IMR-90 (cell line): Measurements from ENCODE around the gene GRM8. TPM values are rescaled to one million over a fixed set of nuclear protein-coding genes. Genes with fewer than 3 reads are reported as not detected.

Experiments used
- ATAC-seq: fragments of 200-7000 bp; cut with Tn5 transposase; 2 replicates; pipeline ENCODE4 v1.9.1; 2020; ENCODE audit warnings: low read depth, mild to moderate bottlenecking, moderate library complexity
- BruUV-seq: library from RNA; stranded (reverse); fragments of 400-500 nt; replicated peaks from 2 replicates; lab custom pipeline; 2021; lab: Mats Ljungman, UMichigan
- CTCF ChIA-PET: fragments of 300-600 bp; formaldehyde crosslinking; extraction: SDS; loops from one replicate; lab custom pipeline; 2021; ENCODE audit warnings: antibody characterized with exemption; lab: Yijun Ruan, JAX
- POLR2A ChIA-PET: fragments of 300-600 bp; sonication (Branson Sonifier 250); formaldehyde crosslinking; loops from one replicate; lab custom pipeline; 2022; ENCODE audit warnings: antibody characterized with exemption; ENCODE audit not compliant: unreplicated experiment; lab: Charles Lee
- DNase-seq: peaks from one replicate; pipeline ENCODE4 v3.0.0; 2013
- H2AFZ ChIP-seq: replicated peaks from 2 replicates; pipeline ENCODE3; 2013; ENCODE audit warnings: low read length, mild to moderate bottlenecking; ENCODE audit not compliant: poor library complexity
- H2AK5ac ChIP-seq: 2 replicates; pipeline ENCODE4 v1.6.1; 2013; ENCODE audit warnings: low read depth, low read length, inconsistent platforms
- H2AK9ac ChIP-seq: replicated peaks from 2 replicates; pipeline ENCODE3; 2013; ENCODE audit warnings: mild to moderate bottlenecking, low read depth, low read length, moderate library complexity; ENCODE audit not compliant: poor library complexity
- H2BK120ac ChIP-seq: 2 replicates; pipeline ENCODE4 v1.6.1; 2013; ENCODE audit warnings: low read depth, low read length, inconsistent platforms
- H2BK15ac ChIP-seq: 3 replicates; pipeline ENCODE4 v1.6.1; 2013; ENCODE audit warnings: low read depth, low read length, inconsistent platforms
- H2BK20ac ChIP-seq: 2 replicates; pipeline ENCODE4 v1.6.1; 2013; ENCODE audit warnings: low read depth, mild to moderate bottlenecking, inconsistent platforms, low read length, moderate library complexity
- H2BK5ac ChIP-seq: 2 replicates; pipeline ENCODE4 v1.6.1; 2013; ENCODE audit warnings: mild to moderate bottlenecking, low read depth, low read length, inconsistent platforms; ENCODE audit not compliant: poor library complexity, severe bottlenecking
- H3K14ac ChIP-seq: replicated peaks from 2 replicates; pipeline ENCODE4 v1.6.1; 2013; ENCODE audit warnings: low read depth, low read length, inconsistent platforms
- H3K18ac ChIP-seq: 2 replicates; pipeline ENCODE4 v1.6.1; 2013; ENCODE audit warnings: low read depth, low read length, control low read depth
- H3K23ac ChIP-seq: 2 replicates; pipeline ENCODE4 v1.6.1; 2013; ENCODE audit warnings: low read depth, low read length, inconsistent platforms
- H3K27ac ChIP-seq: 2 replicates; pipeline ENCODE4 v1.5.1; 2013; ENCODE audit warnings: mild to moderate bottlenecking, control low read depth, low read length; ENCODE audit not compliant: insufficient read depth
- H3K27me3 ChIP-seq: 2 replicates; pipeline ENCODE4 v1.6.1; 2013; ENCODE audit warnings: low read length; ENCODE audit not compliant: control insufficient read depth, insufficient read depth
- H3K36me3 ChIP-seq: 2 replicates; pipeline ENCODE4 v1.6.1; 2013; ENCODE audit warnings: low read length, mixed read lengths; ENCODE audit not compliant: control insufficient read depth, insufficient read depth
- H3K4ac ChIP-seq: 2 replicates; pipeline ENCODE4 v1.6.1; 2013; ENCODE audit warnings: low read depth, low read length, inconsistent platforms
- H3K4me1 ChIP-seq: 2 replicates; pipeline ENCODE4 v1.6.1; 2013; ENCODE audit warnings: low read length, mixed read lengths; ENCODE audit not compliant: control insufficient read depth, insufficient read depth
- H3K4me2 ChIP-seq: 2 replicates; pipeline ENCODE4 v1.6.1; 2013; ENCODE audit warnings: low read depth, mild to moderate bottlenecking, control low read depth, low read length, moderate library complexity
- H3K4me3 ChIP-seq: 2 replicates; pipeline ENCODE4 v1.5.1; 2013; ENCODE audit warnings: low read depth, mild to moderate bottlenecking, control low read depth, low read length, moderate library complexity; ENCODE audit not compliant: insufficient read depth
- H3K56ac ChIP-seq: 2 replicates; pipeline ENCODE4 v1.6.1; 2013; ENCODE audit warnings: low read length, inconsistent platforms; ENCODE audit not compliant: insufficient read depth; ENCODE audit errors: extremely low read depth
- H3K79me1 ChIP-seq, 2 experiments: 2 replicates each; pipeline ENCODE4 v1.6.1; 2013; ENCODE audit warnings: low read length in 2 of 2, inconsistent platforms in 1 of 2, low read depth in 1 of 2
- H3K9ac ChIP-seq: 2 replicates; pipeline ENCODE4 v1.6.1; 2013; ENCODE audit warnings: low read depth, low read length, control low read depth
- H3K9me1 ChIP-seq: 2 replicates; pipeline ENCODE4 v1.6.1; 2013; ENCODE audit warnings: low read length, inconsistent platforms; ENCODE audit not compliant: insufficient read depth
- H3K9me3 ChIP-seq: 2 replicates; pipeline ENCODE4 v1.6.1; 2013; ENCODE audit warnings: low read length; ENCODE audit not compliant: control insufficient read depth, insufficient read depth
- H4K20me1 ChIP-seq: 2 replicates; pipeline ENCODE4 v1.6.1; 2013; ENCODE audit warnings: low read length, inconsistent platforms; ENCODE audit not compliant: insufficient read depth
- H4K5ac ChIP-seq: 2 replicates; pipeline ENCODE4 v1.6.1; 2013; ENCODE audit warnings: mild to moderate bottlenecking, low read depth, low read length, control low read depth
- H4K8ac ChIP-seq, 2 experiments: 2 replicates each; pipeline ENCODE4 v1.6.1; 2013; ENCODE audit warnings: low read depth in 2 of 2, low read length in 2 of 2, control low read depth in 1 of 2, inconsistent platforms in 1 of 2
- H4K91ac ChIP-seq: 2 replicates; pipeline ENCODE4 v1.6.1; 2013; ENCODE audit warnings: low read depth, low read length, inconsistent platforms; ENCODE audit not compliant: insufficient read depth
- BHLHE40 ChIP-seq: fragments of 150-350 bp; IDR thresholded peaks from 2 replicates; pipeline ENCODE4 v1.6.1; 2016; ENCODE audit warnings: mild to moderate bottlenecking, low read depth, low read length
- CEBPB ChIP-seq: IDR thresholded peaks from 2 replicates; pipeline ENCODE4 v1.6.1; 2012; ENCODE audit warnings: low read depth, low read length, improper control_type of control experiment
- CHD1 ChIP-seq: IDR thresholded peaks from 2 replicates; pipeline ENCODE4 v1.6.1; 2012; ENCODE audit warnings: low read depth, low read length, improper control_type of control experiment
- FOS ChIP-seq: fragments of 150-350 bp; IDR thresholded peaks from 2 replicates; pipeline ENCODE4 v1.6.1; 2016; ENCODE audit warnings: low read depth, low read length
- MAFK ChIP-seq: IDR thresholded peaks from 2 replicates; pipeline ENCODE4 v1.6.1; 2012; ENCODE audit warnings: low read depth, low read length, improper control_type of control experiment
- MAZ ChIP-seq: IDR thresholded peaks from 2 replicates; pipeline ENCODE4 v1.6.1; 2012; ENCODE audit warnings: low read depth, mild to moderate bottlenecking, low read length, improper control_type of control experiment, moderate library complexity, borderline replicate concordance
- MXI1 ChIP-seq: IDR thresholded peaks from 2 replicates; pipeline ENCODE4 v1.6.1; 2012; ENCODE audit warnings: low read depth, mild to moderate bottlenecking, low read length, moderate library complexity, borderline replicate concordance
- NFE2L2 ChIP-seq: fragments of 150-350 bp; IDR thresholded peaks from 2 replicates; pipeline ENCODE4 v1.6.1; 2016; ENCODE audit warnings: low read depth, mild to moderate bottlenecking, low read length
- RAD21 ChIP-seq: IDR thresholded peaks from 2 replicates; pipeline ENCODE4 v1.6.1; 2012; ENCODE audit warnings: low read length, improper control_type of control experiment
- RCOR1 ChIP-seq: IDR thresholded peaks from 2 replicates; pipeline ENCODE4 v1.6.1; 2012; ENCODE audit warnings: mild to moderate bottlenecking, low read length, improper control_type of control experiment; ENCODE audit not compliant: insufficient replicate concordance
- RFX5 ChIP-seq: IDR thresholded peaks from 2 replicates; pipeline ENCODE4 v1.8.0; 2012; ENCODE audit warnings: low read depth, mild to moderate bottlenecking, low read length, moderate library complexity
- WGBS, 2 experiments: methylation state at CpG; one replicate each; pipeline versions ENCODE4 v1.1.5 to v1.1.7; 2013; ENCODE audit warnings: missing lambda C conversion rate in 2 of 2; ENCODE audit not compliant: insufficient read length in 1 of 2; ENCODE audit errors: extremely low coverage in 2 of 2; 5-methylcytosine and 5-hydroxymethylcytosine counted together
- dilution Hi-C: fragments of 300-500 bp; cut with HindIII; formaldehyde crosslinking; loops from one replicate; pipeline ENCODE4 v1.14.3; 2018; ENCODE audit warnings: low sequenced_read_pairs; ENCODE audit not compliant: unreplicated experiment
- in situ Hi-C: fragments of 300-500 bp; cut with MboI; formaldehyde crosslinking; loops from 3 replicates; pipeline ENCODE4 v1.14.3; 2019; ENCODE audit warnings: low sequenced_read_pairs, inconsistent platforms, mixed read lengths
- intact Hi-C: fragments of 100-400 bp; cut with micrococcal nuclease; formaldehyde crosslinking; loops from 2 replicates; pipeline ENCODE4 v1.10.0; 2022
- polyA plus RNA-seq, 3 experiments: library from polyadenylated mRNA; depleted of rRNA; stranded (reverse); fragments of >200 nt; gene quantifications; 2 replicates each; pipeline ENCODE4 v1.2.3, GENCODE V29; 2012; ENCODE audit warnings: low replicate concordance in 1 of 3
- total RNA-seq: library from RNA; depleted of rRNA; stranded (reverse); fragments of >200 nt; gene quantifications from 2 replicates; pipeline ENCODE4 v1.2.3, GENCODE V29; 2012
- TF ChIP-seq, protein P1 (sequence below): fragments of 150-350 bp; IDR thresholded peaks from 2 replicates; pipeline ENCODE4 v1.6.1; 2016; ENCODE audit warnings: low read depth, mild to moderate bottlenecking, low read length, moderate library complexity, borderline replicate concordance
- TF ChIP-seq, protein P2 (sequence below): conservative IDR thresholded peaks from 2 replicates; pipeline ENCODE4 v1.5.1; 2012; ENCODE audit warnings: mild to moderate bottlenecking, low read depth, low read length, improper control_type of control experiment
- TF ChIP-seq, protein P3 (sequence below): fragments of 150-350 bp; IDR thresholded peaks from 2 replicates; pipeline ENCODE4 v1.6.1; 2017; ENCODE audit warnings: mild to moderate bottlenecking, antibody characterized with exemption, low read length, low read depth

The GRM8 gene
- total and polyA plus RNA-seq, 2 of the 4 experiments (the other 2 are of a cell fraction) = not detected

DNA sequence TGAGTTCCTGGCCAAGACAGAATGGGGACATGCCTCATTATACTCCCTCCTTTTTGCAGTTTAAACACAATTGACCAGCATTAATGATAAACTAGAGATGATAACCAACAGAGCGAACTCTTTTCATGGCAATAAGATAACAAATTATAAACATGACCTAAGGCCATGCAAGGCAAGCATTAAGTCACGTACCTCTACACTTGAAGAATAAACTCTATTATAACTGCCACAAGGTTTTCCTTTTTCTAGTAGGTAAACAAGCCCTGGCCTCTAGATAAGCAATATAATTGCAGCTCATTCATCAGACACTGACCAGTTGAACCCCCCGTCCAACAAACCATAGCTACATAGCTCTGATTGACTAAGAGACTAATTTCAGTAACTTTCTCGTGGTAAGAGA lies 767.0 kb downstream of the GRM8 start:
- no peak overlapping the region for H3K23ac ChIP-seq
- no peak overlapping the region for H3K4me2 ChIP-seq
- no peak overlapping the region for H3K56ac ChIP-seq
- H2AK5ac ChIP-seq = no peak overlapping the region
- in situ Hi-C loops (no loop called here), intact Hi-C loops (no loop called here), dilution Hi-C loops (no loop called here)
- no peaks in the 10 kb centered on the region for H3K4me1 ChIP-seq
- no CpG with 5 or more reads among the region's 4 CpGs for WGBS, 2 experiments
- DNase-seq (no peak), ATAC-seq (no peak)
- H2BK120ac ChIP-seq = no peak overlapping the region
- H3K14ac ChIP-seq = no peak overlapping the region
- H3K4ac ChIP-seq = no peak overlapping the region
- no TSS peak for BruUV-seq
- no peaks in the 10 kb centered on the region for H3K36me3 ChIP-seq
- H3K9me1 ChIP-seq = no peaks in the 10 kb centered on the region
- H3K79me1 ChIP-seq = no peaks in the 10 kb centered on the region
- H3K9ac ChIP-seq = no peak overlapping the region
- H3K27me3 ChIP-seq = no peaks in the 10 kb centered on the region
- TF ChIP-seq, protein P1, sequence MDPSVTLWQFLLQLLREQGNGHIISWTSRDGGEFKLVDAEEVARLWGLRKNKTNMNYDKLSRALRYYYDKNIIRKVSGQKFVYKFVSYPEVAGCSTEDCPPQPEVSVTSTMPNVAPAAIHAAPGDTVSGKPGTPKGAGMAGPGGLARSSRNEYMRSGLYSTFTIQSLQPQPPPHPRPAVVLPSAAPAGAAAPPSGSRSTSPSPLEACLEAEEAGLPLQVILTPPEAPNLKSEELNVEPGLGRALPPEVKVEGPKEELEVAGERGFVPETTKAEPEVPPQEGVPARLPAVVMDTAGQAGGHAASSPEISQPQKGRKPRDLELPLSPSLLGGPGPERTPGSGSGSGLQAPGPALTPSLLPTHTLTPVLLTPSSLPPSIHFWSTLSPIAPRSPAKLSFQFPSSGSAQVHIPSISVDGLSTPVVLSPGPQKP = no peak
- no peak for TF ChIP-seq MXI1
- TF ChIP-seq, protein P2, sequence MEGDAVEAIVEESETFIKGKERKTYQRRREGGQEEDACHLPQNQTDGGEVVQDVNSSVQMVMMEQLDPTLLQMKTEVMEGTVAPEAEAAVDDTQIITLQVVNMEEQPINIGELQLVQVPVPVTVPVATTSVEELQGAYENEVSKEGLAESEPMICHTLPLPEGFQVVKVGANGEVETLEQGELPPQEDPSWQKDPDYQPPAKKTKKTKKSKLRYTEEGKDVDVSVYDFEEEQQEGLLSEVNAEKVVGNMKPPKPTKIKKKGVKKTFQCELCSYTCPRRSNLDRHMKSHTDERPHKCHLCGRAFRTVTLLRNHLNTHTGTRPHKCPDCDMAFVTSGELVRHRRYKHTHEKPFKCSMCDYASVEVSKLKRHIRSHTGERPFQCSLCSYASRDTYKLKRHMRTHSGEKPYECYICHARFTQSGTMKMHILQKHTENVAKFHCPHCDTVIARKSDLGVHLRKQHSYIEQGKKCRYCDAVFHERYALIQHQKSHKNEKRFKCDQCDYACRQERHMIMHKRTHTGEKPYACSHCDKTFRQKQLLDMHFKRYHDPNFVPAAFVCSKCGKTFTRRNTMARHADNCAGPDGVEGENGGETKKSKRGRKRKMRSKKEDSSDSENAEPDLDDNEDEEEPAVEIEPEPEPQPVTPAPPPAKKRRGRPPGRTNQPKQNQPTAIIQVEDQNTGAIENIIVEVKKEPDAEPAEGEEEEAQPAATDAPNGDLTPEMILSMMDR = no peak
- TF ChIP-seq MAZ = no peak
- TF ChIP-seq CHD1 = no peak
- no peak for TF ChIP-seq CEBPB
- no peak for TF ChIP-seq BHLHE40
- no peak for TF ChIP-seq NFE2L2
- TF ChIP-seq FOS = no peak
- TF ChIP-seq, protein P3, sequence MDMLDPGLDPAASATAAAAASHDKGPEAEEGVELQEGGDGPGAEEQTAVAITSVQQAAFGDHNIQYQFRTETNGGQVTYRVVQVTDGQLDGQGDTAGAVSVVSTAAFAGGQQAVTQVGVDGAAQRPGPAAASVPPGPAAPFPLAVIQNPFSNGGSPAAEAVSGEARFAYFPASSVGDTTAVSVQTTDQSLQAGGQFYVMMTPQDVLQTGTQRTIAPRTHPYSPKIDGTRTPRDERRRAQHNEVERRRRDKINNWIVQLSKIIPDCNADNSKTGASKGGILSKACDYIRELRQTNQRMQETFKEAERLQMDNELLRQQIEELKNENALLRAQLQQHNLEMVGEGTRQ = no peak
- no peak for TF ChIP-seq RAD21
- no peak for TF ChIP-seq MAFK
- no peak for TF ChIP-seq RFX5
- TF ChIP-seq RCOR1 = no peak
- no peak overlapping the region for H2BK15ac ChIP-seq
- no peak overlapping the region for H4K8ac ChIP-seq
- H3K18ac ChIP-seq = no peak overlapping the region
- H4K91ac ChIP-seq = no peak overlapping the region
- no peaks in the 10 kb centered on the region for H4K20me1 ChIP-seq
- H3K9me3 ChIP-seq = peaks cover 7% of the 10 kb centered on the region
- ChIA-PET CTCF (no interaction called here), POLR2A (no interaction called here)
- H2AFZ ChIP-seq = no peak overlapping the region
- H3K27ac ChIP-seq = no peak overlapping the region
- H2BK5ac ChIP-seq = no peak overlapping the region
- H2AK9ac ChIP-seq = no peak overlapping the region
- no peak overlapping the region for H2BK20ac ChIP-seq
- no peak overlapping the region for H4K5ac ChIP-seq
- no peak overlapping the region for H3K4me3 ChIP-seq
